ENCODE data around the gene LGALS4. TPM values are rescaled to one million over a fixed set of nuclear protein-coding genes. Genes with fewer than 3 reads are reported as not detected.

The LGALS4 gene
- total and polyA plus RNA-seq, 9 of the 15 experiments (the other 6 are each of a cell fraction or from before 2014, with no cell fraction given): 0.08 to 1.1 (median 0.30) TPM; not detected in 3

GRCh38 chr19:38784224-38784623 is 28.5 kb downstream of the LGALS4 start (continued):
- TF ChIP-seq FOS (IDR thresholded peaks at IDR 0.05; ENCODE audit: extremely low read depth, insufficient read length) (no peak), CHD2 (IDR thresholded peaks at IDR 0.05; ENCODE audit: low read depth, low read length) (no peak), ZFPM2 (CRISPR knock-in tag; IDR thresholded peaks at IDR 0.05) (no peak), BDP1 (IDR thresholded peaks at IDR 0.05; ENCODE audit: insufficient read depth, insufficient read length) (no peak), SMARCC2 (IDR thresholded peaks at IDR 0.05; ENCODE audit: low read depth) (peak; percentile 29; the same call in 1 of the 2 replicates), CTCFL (IDR thresholded peaks at IDR 0.05; ENCODE audit: borderline replicate concordance, insufficient read depth, low read depth, low read length, poor library complexity, severe bottlenecking) (no peak), BACH1 (tag; IDR thresholded peaks at IDR 0.05) (no peak), CAMTA2 (CRISPR knock-in tag; conservative IDR thresholded peaks at IDR 0.05) (no peak), ZNF785 (CRISPR knock-in tag; IDR thresholded peaks at IDR 0.05) (no peak), ZNF75A (CRISPR knock-in tag; IDR thresholded peaks at IDR 0.05) (no peak), ZNF277 (CRISPR knock-in tag; IDR thresholded peaks at IDR 0.05; ENCODE audit: borderline replicate concordance) (no peak), FOSL1 (tag; conservative IDR thresholded peaks at IDR 0.05) (peak; percentile 94), ARID1B (IDR thresholded peaks at IDR 0.05) (peak; percentile 65), ZNF3 (CRISPR knock-in tag; IDR thresholded peaks at IDR 0.05) (no peak), HNRNPLL (IDR thresholded peaks at IDR 0.05; ENCODE audit: low read depth, low read length, poor library complexity, severe bottlenecking) (no peak), ZNF224 (CRISPR knock-in tag; IDR thresholded peaks at IDR 0.05) (no peak), ADNP (tag; IDR thresholded peaks at IDR 0.05) (peak; percentile 90), THAP7 (CRISPR knock-in tag; IDR thresholded peaks at IDR 0.05) (no peak), VEZF1 (CRISPR knock-in tag; IDR thresholded peaks at IDR 0.05) (no peak), FOXA1 (IDR thresholded peaks at IDR 0.05; ENCODE audit: borderline replicate concordance) (no peak), TAL1 (IDR thresholded peaks at IDR 0.05) (no peak), ZNF764 (CRISPR knock-in tag; IDR thresholded peaks at IDR 0.05; ENCODE audit: low read depth) (no peak), HNRNPK (IDR thresholded peaks at IDR 0.05; ENCODE audit: low read depth, low read length, poor library complexity, severe bottlenecking) (no peak), SMARCE1 (IDR thresholded peaks at IDR 0.05) (peak; percentile 84), ZNF174 (CRISPR knock-in tag; IDR thresholded peaks at IDR 0.05) (no peak), SNIP1 (IDR thresholded peaks at IDR 0.05; ENCODE audit: low read depth) (no peak), JUNB (CRISPR knock-in tag; conservative IDR thresholded peaks at IDR 0.05) (no peak)
